Stomach (tissue), 9 donors: Measurements from ENCODE around the gene SP3. TPM values are rescaled to one million over a fixed set of nuclear protein-coding genes. Genes with fewer than 3 reads are reported as not detected.
A peak's percentile ranks its signal among the peaks of the same experiment; 100 is the strongest.

Experiments
- DNase-seq, 2 donors: peaks; one replicate each; pipeline versions ENCODE4 v3.0.0 to v3.0.0-alpha.2; 2013 to 2019
- H3K27ac ChIP-seq, 5 donors: fragments of 200-600 bp in 4 of 5; sonication (generic) in 4 of 5; one replicate each; pipeline ENCODE4 v1.5.1; 2013 to 2019; ENCODE audit warnings: mild to moderate bottlenecking in 1 of 5, moderate library complexity in 1 of 5
- H3K27me3 ChIP-seq, 3 donors: fragments of 200-600 bp; sonication (generic); one replicate each; pipeline ENCODE4 v1.5.1; 2017 to 2019; ENCODE audit warnings: mixed run types in 1 of 3
- H3K36me3 ChIP-seq, 4 donors: fragments of 200-600 bp; sonication (generic); 1 replicate in 3 of 4; 2 replicates in 1 of 4; pipeline ENCODE4 v1.5.1; 2016 to 2019
- H3K4me1 ChIP-seq, 4 donors: fragments of 200-600 bp; sonication (generic); one replicate each; pipeline ENCODE4 v1.5.1; 2016 to 2019
- H3K4me3 ChIP-seq, 4 donors: fragments of 200-600 bp; sonication (generic) in 3 of 4; one replicate each; pipeline ENCODE4 v1.5.1; 2016 to 2019; ENCODE audit warnings: mild to moderate bottlenecking in 1 of 4
- H3K9me3 ChIP-seq, 4 donors: fragments of 200-600 bp; sonication (generic); one replicate each; pipeline ENCODE4 v1.5.1; 2016 to 2019
- EP300 ChIP-seq: sonication (generic); formaldehyde crosslinking; IDR thresholded peaks from one replicate; pipeline ENCODE4 v1.6.1; 2017; ENCODE audit warnings: antibody characterized with exemption
- POLR2A ChIP-seq, 4 donors: fragments of 450-650 bp; IDR thresholded peaks; one replicate each; pipeline ENCODE4 v1.6.1; 2016; ENCODE audit warnings: antibody characterized with exemption in 4 of 4, control low read depth in 2 of 4, mild to moderate bottlenecking in 1 of 4, moderate library complexity in 1 of 4
- POLR2AphosphoS5 ChIP-seq, 3 donors: sonication (generic); formaldehyde crosslinking; IDR thresholded peaks; one replicate each; pipeline ENCODE4 v1.6.1; 2016; ENCODE audit warnings: antibody characterized with exemption in 3 of 3
- WGBS, 5 donors: extraction: QIAGEN DNeasy Blood & Tissue Kit in 3 of 5; methylation state at CpG; one replicate each; pipeline versions ENCODE4 v1.1.5 to v1.1.7; 2013 to 2018; 5-methylcytosine and 5-hydroxymethylcytosine counted together
- intact Hi-C: fragments of 100-400 bp; cut with DNase I; formaldehyde crosslinking; loops from one replicate; pipeline ENCODE4 v1.15.1; 2023; ENCODE audit warnings: low total_unique reads
- polyA plus RNA-seq, 3 donors: library from polyadenylated mRNA; stranded (reverse); fragments of 200-250 nt; gene quantifications; one replicate each; pipeline ENCODE4 v1.2.3, GENCODE V29; 2013
- total RNA-seq, 5 donors: library from RNA; depleted of rRNA; stranded (reverse); fragments of >200 nt; gene quantifications; one replicate each; pipeline versions ENCODE4 v1.1.0 to v1.2.3, GENCODE V29; 2014 to 2016
- TF ChIP-seq, protein P1 (sequence below), 7 experiments: fragments of 450-650 bp in 4 of 7; fragments of 200-600 bp in 3 of 7; sonication (generic) in 3 of 7; IDR thresholded peaks; one replicate each; pipeline ENCODE4 v1.5.1; 2016 to 2019; ENCODE audit warnings: antibody characterized with exemption in 7 of 7, control low read depth in 2 of 7, mild to moderate bottlenecking in 1 of 7
- donor health status: healthy with polysubstance abuse.
- donor health status: Bipolar disorder and iron deficiency.
- donor health status: healthy.

Gene SP3
- total and polyA plus RNA-seq, 8 donors = 15.0 to 147 (median 45.2) TPM

DNA sequence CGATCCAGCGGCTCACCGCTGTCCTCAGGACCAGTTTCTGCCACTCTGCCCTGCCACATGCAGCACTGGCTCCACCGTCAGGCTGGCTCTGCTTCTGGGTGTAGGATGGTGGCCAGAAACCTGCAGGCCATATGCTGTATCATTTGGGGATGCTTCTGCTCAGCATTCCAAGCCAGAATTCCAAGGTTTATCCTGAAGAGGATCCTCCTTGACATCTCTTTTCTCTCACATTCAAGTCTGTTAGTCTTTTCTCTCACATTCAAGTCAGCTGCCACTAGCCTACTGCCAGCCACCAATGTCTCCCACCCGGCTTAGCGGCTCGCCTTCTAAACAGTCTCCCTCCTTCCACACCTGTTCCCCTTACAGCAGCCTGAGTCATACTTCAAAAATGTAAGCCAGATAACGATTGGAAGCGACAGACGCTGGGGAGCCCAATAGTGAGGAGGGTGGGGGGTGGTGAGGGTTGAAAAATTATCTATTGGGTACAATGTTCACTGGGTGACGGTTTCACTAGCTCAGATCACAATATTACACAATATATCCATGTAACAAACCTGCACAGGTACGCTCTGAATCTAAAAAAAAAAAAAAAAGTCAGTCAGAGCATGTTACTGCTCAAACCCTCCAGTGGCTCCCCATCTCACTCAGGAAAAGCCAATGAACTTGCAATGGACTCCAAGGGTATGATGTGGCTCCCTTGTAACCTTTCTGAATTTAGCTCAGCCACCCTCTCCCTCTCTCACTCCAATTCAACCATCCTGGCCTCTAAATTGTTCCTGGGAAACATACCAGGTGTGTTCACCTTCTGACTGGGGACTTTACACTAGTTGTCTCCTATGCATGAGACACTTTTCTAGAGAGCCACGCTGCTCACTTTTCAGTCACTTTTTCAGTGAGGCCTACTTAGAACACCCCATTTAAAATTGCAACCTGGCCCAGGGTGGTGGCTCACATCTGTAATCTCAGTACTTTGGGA, 38.8 kb upstream of the SP3 start:
- TF ChIP-seq, protein P1, sequence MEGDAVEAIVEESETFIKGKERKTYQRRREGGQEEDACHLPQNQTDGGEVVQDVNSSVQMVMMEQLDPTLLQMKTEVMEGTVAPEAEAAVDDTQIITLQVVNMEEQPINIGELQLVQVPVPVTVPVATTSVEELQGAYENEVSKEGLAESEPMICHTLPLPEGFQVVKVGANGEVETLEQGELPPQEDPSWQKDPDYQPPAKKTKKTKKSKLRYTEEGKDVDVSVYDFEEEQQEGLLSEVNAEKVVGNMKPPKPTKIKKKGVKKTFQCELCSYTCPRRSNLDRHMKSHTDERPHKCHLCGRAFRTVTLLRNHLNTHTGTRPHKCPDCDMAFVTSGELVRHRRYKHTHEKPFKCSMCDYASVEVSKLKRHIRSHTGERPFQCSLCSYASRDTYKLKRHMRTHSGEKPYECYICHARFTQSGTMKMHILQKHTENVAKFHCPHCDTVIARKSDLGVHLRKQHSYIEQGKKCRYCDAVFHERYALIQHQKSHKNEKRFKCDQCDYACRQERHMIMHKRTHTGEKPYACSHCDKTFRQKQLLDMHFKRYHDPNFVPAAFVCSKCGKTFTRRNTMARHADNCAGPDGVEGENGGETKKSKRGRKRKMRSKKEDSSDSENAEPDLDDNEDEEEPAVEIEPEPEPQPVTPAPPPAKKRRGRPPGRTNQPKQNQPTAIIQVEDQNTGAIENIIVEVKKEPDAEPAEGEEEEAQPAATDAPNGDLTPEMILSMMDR (IDR thresholded peaks at IDR 0.05) = peak in 4 of 7 experiments; percentile 15 to 67 (median 38)
- TF ChIP-seq POLR2A (IDR thresholded peaks at IDR 0.05) (no peak), EP300 (no peak), POLR2AphosphoS5 (IDR thresholded peaks at IDR 0.05) (no peak)
- intact Hi-C loops = no loop called here
- Histone ChIP-seq H3K27me3 (no peaks in the 10 kb centered on the region), H3K4me1 (peaks cover 4 to 34% (median 15%) of the 10 kb centered on the region in 4 donors), H3K9me3 (no peaks in the 10 kb centered on the region), H3K36me3 (no peaks in the 10 kb centered on the region), H3K4me3 (no peak overlapping the region), H3K27ac (peak overlapping the region in 2 of 5 donors; percentile 7 to 67)
- 44 to 64% (median 57%) methylated on average over 13 of the region's 13 CpGs for WGBS, 5 donors
- peak; percentile 62 to 72 for DNase-seq

DNA sequence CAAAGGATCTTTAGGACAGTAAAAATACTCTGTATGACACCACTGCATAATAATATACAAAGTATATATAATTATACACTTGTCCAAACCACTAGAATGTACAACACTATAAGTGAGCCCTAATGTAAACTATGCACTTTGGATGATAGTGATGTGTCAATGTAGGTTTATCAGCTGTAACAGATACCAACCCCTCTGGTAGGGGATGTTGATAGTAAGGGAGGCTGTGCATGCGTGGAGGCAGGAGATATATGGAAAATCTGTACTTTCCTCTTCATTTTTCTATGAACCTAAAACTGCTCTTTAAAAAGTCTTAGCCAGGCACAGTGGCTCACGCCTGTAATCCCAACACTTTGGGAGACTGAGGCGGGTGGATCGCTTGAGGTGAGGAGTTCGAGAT, 37.5 kb upstream of the SP3 start:
- TF ChIP-seq EP300 (no peak), POLR2AphosphoS5 (IDR thresholded peaks at IDR 0.05) (no peak), POLR2A (IDR thresholded peaks at IDR 0.05) (no peak)
- TF ChIP-seq, protein P1 (IDR thresholded peaks at IDR 0.05) = no peak
- intact Hi-C loops = no loop called here
- Histone ChIP-seq H3K4me3 (no peak overlapping the region), H3K4me1 (peaks cover 13 to 47% (median 27%) of the 10 kb centered on the region in 4 donors), H3K27me3 (no peaks in the 10 kb centered on the region), H3K9me3 (no peaks in the 10 kb centered on the region), H3K27ac (no peak overlapping the region), H3K36me3 (no peaks in the 10 kb centered on the region)
- 91 to 98% (median 96%) methylated on average over 5 of the region's 5 CpGs for WGBS, 5 donors
- no peak for DNase-seq

DNA sequence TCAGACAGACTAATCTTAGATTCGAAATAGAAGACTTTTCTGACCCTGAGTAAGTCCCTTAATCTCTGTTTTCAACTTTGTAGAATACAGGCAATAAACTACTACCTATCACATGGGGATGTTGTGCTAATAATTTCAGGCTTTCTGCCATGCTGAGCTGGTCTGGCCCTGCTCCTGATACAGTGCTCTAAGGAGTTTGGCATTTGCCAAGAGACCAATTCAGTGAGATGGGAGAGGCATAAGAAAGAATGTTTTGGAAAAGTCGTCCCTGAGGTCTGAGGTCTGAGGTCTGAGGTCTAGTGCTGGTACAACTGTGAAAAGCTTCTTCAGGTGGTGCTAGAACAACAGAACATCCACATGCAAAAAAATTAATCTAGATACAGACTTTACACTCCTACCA, 35.9 kb upstream of the SP3 start:
- H3K4me1 ChIP-seq = peaks cover 13 to 62% (median 37%) of the 10 kb centered on the region in 4 donors
- 40 to 48% (median 43%) methylated on average over 2 of the region's 2 CpGs for WGBS, 5 donors
- no peaks in the 10 kb centered on the region for H3K9me3 ChIP-seq
- no peak for TF ChIP-seq POLR2AphosphoS5 (IDR thresholded peaks at IDR 0.05)
- no peak for TF ChIP-seq POLR2A (IDR thresholded peaks at IDR 0.05)
- TF ChIP-seq, protein P1 (IDR thresholded peaks at IDR 0.05) = no peak
- TF ChIP-seq EP300 = no peak
- no peaks in the 10 kb centered on the region for H3K27me3 ChIP-seq
- no peaks in the 10 kb centered on the region for H3K36me3 ChIP-seq
- intact Hi-C loops = no loop called here
- no peak overlapping the region for H3K4me3 ChIP-seq
- DNase-seq = no peak
- no peak overlapping the region for H3K27ac ChIP-seq

DNA sequence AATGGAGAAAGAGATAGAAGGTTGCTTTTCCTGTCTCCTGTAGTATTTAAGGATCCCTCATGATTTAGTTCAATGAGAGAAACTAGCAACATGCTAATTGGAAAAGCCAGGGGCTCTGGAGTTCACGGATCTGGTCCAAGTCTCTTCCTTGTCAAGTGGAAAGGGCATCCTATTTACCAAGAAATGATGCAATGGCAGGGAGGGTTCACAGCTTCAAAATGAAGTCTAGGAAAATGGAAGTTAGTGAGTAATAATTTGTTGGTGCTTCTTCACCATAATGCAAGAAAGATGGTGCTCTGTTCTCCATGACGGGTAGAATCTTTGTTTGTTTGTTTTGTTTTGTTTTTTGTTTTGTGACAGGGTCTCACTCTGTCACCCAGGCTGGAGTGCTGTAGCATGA, 34.6 kb upstream of the SP3 start:
- TF ChIP-seq POLR2A (IDR thresholded peaks at IDR 0.05) (no peak), EP300 (no peak), POLR2AphosphoS5 (IDR thresholded peaks at IDR 0.05) (no peak)
- TF ChIP-seq, protein P1 (IDR thresholded peaks at IDR 0.05) = no peak
- Histone ChIP-seq H3K27ac (peak overlapping the region in 2 of 5 donors; percentile 20 to 41), H3K9me3 (no peaks in the 10 kb centered on the region), H3K4me1 (peaks cover 13 to 51% (median 35%) of the 10 kb centered on the region in 4 donors), H3K27me3 (no peaks in the 10 kb centered on the region), H3K4me3 (no peak overlapping the region), H3K36me3 (no peaks in the 10 kb centered on the region)
- DNase-seq = no peak
- intact Hi-C loops = no loop called here
- WGBS, 5 donors = 84 to 99% (median 94%) methylated on average over 2 of the region's 2 CpGs
